Trophoblast cell (in vitro differentiated cells and primary cell): ENCODE measurements around the gene TCFL5.
A peak's percentile ranks its signal among the peaks of the same experiment; 100 is the strongest.

Experiments used
- DNase-seq, 2 donors: peaks; one replicate each; pipeline ENCODE4 v3.0.0-alpha.2; 2016
- H2AFZ ChIP-seq: 2 replicates; pipeline ENCODE4 v1.6.1; 2013; ENCODE audit warnings: low read length, moderate library complexity, mild to moderate bottlenecking; ENCODE audit not compliant: insufficient read depth, poor library complexity
- H2AK5ac ChIP-seq: 2 replicates; pipeline ENCODE4 v1.6.1; 2013; ENCODE audit warnings: mild to moderate bottlenecking, low read length
- H2BK120ac ChIP-seq: 2 replicates; pipeline ENCODE4 v1.6.1; 2013; ENCODE audit warnings: low read length, mild to moderate bottlenecking, moderate library complexity; ENCODE audit not compliant: insufficient read depth, poor library complexity
- H2BK12ac ChIP-seq: 2 replicates; pipeline ENCODE4 v1.6.1; 2013; ENCODE audit warnings: mild to moderate bottlenecking, low read length, moderate library complexity
- H2BK5ac ChIP-seq: 2 replicates; pipeline ENCODE4 v1.6.1; 2013; ENCODE audit warnings: low read length, low read depth, moderate library complexity, mild to moderate bottlenecking; ENCODE audit not compliant: poor library complexity
- H3K14ac ChIP-seq: 2 replicates; pipeline ENCODE4 v1.6.1; 2013; ENCODE audit warnings: mild to moderate bottlenecking, low read length
- H3K18ac ChIP-seq: 2 replicates; pipeline ENCODE4 v1.6.1; 2013; ENCODE audit warnings: mild to moderate bottlenecking, low read length
- H3K23ac ChIP-seq: 2 replicates; pipeline ENCODE4 v1.6.1; 2013; ENCODE audit warnings: low read length
- H3K27ac ChIP-seq: 2 replicates; pipeline ENCODE4 v1.5.1; 2013; ENCODE audit warnings: low read depth, mild to moderate bottlenecking, inconsistent platforms, low read length, moderate library complexity
- H3K27me3 ChIP-seq: 2 replicates; pipeline ENCODE4 v1.6.1; 2013; ENCODE audit warnings: inconsistent platforms, mild to moderate bottlenecking, low read length, moderate library complexity; ENCODE audit not compliant: insufficient read depth
- H3K36me3 ChIP-seq, 2 experiments: 1 replicate in 1 of 2; 2 replicates in 1 of 2; pipeline ENCODE4 v1.6.1; 2013; ENCODE audit warnings: low read length in 2 of 2, mild to moderate bottlenecking in 2 of 2, moderate library complexity in 1 of 2; ENCODE audit not compliant: insufficient read depth in 2 of 2, control insufficient read depth in 1 of 2
- H3K4ac ChIP-seq: 2 replicates; pipeline ENCODE4 v1.6.1; 2013; ENCODE audit warnings: low read depth, mild to moderate bottlenecking, low read length, moderate library complexity
- H3K4me1 ChIP-seq, 2 experiments: 1 replicate in 1 of 2; 2 replicates in 1 of 2; pipeline ENCODE4 v1.6.1; 2013; ENCODE audit warnings: low read length in 2 of 2, mild to moderate bottlenecking in 2 of 2, moderate library complexity in 1 of 2; ENCODE audit not compliant: insufficient read depth in 2 of 2, control insufficient read depth in 1 of 2
- H3K4me2 ChIP-seq: 2 replicates; pipeline ENCODE4 v1.6.1; 2013; ENCODE audit warnings: inconsistent platforms, mild to moderate bottlenecking, low read length, moderate library complexity
- H3K4me3 ChIP-seq: 2 replicates; pipeline ENCODE4 v1.5.1; 2013; ENCODE audit warnings: mild to moderate bottlenecking, low read depth, low read length, inconsistent platforms
- H3K79me1 ChIP-seq: one replicate; pipeline ENCODE4 v1.6.1; 2013; ENCODE audit warnings: low read length
- H3K79me2 ChIP-seq: 2 replicates; pipeline ENCODE4 v1.6.1; 2013; ENCODE audit warnings: low read length, mild to moderate bottlenecking; ENCODE audit not compliant: control insufficient read depth, insufficient read depth, poor library complexity
- H3K9ac ChIP-seq: 2 replicates; pipeline ENCODE4 v1.6.1; 2013; ENCODE audit warnings: mild to moderate bottlenecking, low read length
- H3K9me3 ChIP-seq: 2 replicates; pipeline ENCODE4 v1.6.1; 2013; ENCODE audit warnings: low read depth, mild to moderate bottlenecking, control low read depth, inconsistent platforms, low read length; ENCODE audit not compliant: insufficient read depth
- H4K12ac ChIP-seq: 2 replicates; pipeline ENCODE4 v1.6.1; 2013; ENCODE audit warnings: low read depth, mild to moderate bottlenecking, low read length, moderate library complexity
- H4K8ac ChIP-seq: 2 replicates; pipeline ENCODE4 v1.6.1; 2013; ENCODE audit warnings: low read depth, mild to moderate bottlenecking, low read length, moderate library complexity
- H4K91ac ChIP-seq: one replicate; pipeline ENCODE4 v1.6.1; 2013; ENCODE audit warnings: low read depth, mild to moderate bottlenecking, low read length, moderate library complexity
- WGBS: extraction: QIAGEN DNeasy Blood & Tissue Kit; methylation state at CpG from one replicate; pipeline ENCODE4 v1.1.7; 2013; ENCODE audit warnings: missing lambda C conversion rate; ENCODE audit not compliant: insufficient read length, insufficient coverage; ENCODE audit errors: extremely low coverage; 5-methylcytosine and 5-hydroxymethylcytosine counted together

The TCFL5 gene

GRCh38 chr20:62864207-62864606 lies 2.6 kb upstream of the TCFL5 start:
- Histone ChIP-seq H3K9ac (no peak overlapping the region), H3K23ac (no peak overlapping the region), H3K18ac (no peak overlapping the region), H2AFZ (no peak overlapping the region), H3K79me1 (peaks cover 4% of the 10 kb centered on the region), H2BK12ac (no peak overlapping the region), H2BK5ac (no peak overlapping the region), H3K4ac (no peak overlapping the region), H3K4me1 (peaks cover 5 to 11% of the 10 kb centered on the region in 2 experiments), H3K4me3 (no peak overlapping the region), H3K9me3 (no peaks in the 10 kb centered on the region), H4K8ac (no peak overlapping the region), H3K36me3 (no peaks in the 10 kb centered on the region), H3K27ac (no peak overlapping the region), H4K12ac (no peak overlapping the region), H3K27me3 (peaks cover 12% of the 10 kb centered on the region), H2BK120ac (no peak overlapping the region), H4K91ac (no peak overlapping the region), H3K14ac (no peak overlapping the region), H3K79me2 (peaks cover 3% of the 10 kb centered on the region), H2AK5ac (no peak overlapping the region), H3K4me2 (no peak overlapping the region)
- no CpG with 5 or more reads among the region's 7 CpGs for WGBS
- no peak for DNase-seq

GRCh38 chr20:62860924-62861691 lies 514 bp downstream of the TCFL5 start:
- peak overlapping the region; percentile 89 for H3K14ac ChIP-seq
- H4K8ac ChIP-seq = peak overlapping the region; percentile 87
- no peak overlapping the region for H3K4ac ChIP-seq
- peak overlapping the region; percentile 91 for H2AFZ ChIP-seq
- H3K27me3 ChIP-seq = peaks cover 12% of the 10 kb centered on the region
- H2AK5ac ChIP-seq = no peak overlapping the region
- no CpG with 5 or more reads among the region's 129 CpGs for WGBS
- H2BK5ac ChIP-seq = no peak overlapping the region
- H3K4me2 ChIP-seq = peak overlapping the region; percentile 52
- no peak overlapping the region for H3K27ac ChIP-seq
- peaks cover 1% of the 10 kb centered on the region for H3K9me3 ChIP-seq
- peak overlapping the region; percentile 83 for H3K4me3 ChIP-seq
- peak overlapping the region; percentile 50 for H2BK12ac ChIP-seq
- no peak overlapping the region for H3K23ac ChIP-seq
- no peak overlapping the region for H3K9ac ChIP-seq
- H3K79me1 ChIP-seq = peaks cover 4% of the 10 kb centered on the region
- H3K36me3 ChIP-seq = peaks cover 8 to 10% of the 10 kb centered on the region in 2 experiments
- peaks cover 5 to 11% of the 10 kb centered on the region in 2 experiments for H3K4me1 ChIP-seq
- peak overlapping the region; percentile 67 for H4K12ac ChIP-seq
- peak overlapping the region; percentile 96 for H3K18ac ChIP-seq
- peaks cover 3% of the 10 kb centered on the region for H3K79me2 ChIP-seq
- peak overlapping the region; percentile 61 for H4K91ac ChIP-seq
- H2BK120ac ChIP-seq = no peak overlapping the region
- DNase-seq = peak in 1 of 2 donors; percentile 37

GRCh38 chr20:62860391-62860923 lies 1.2 kb downstream of the TCFL5 start:
- no peak overlapping the region for H3K27ac ChIP-seq
- H3K18ac ChIP-seq = peak overlapping the region; percentile 29
- H3K4me3 ChIP-seq = peak overlapping the region; percentile 83
- peaks cover 8 to 10% of the 10 kb centered on the region in 2 experiments for H3K36me3 ChIP-seq
- H3K4ac ChIP-seq = no peak overlapping the region
- no peak overlapping the region for H4K12ac ChIP-seq
- H3K9ac ChIP-seq = no peak overlapping the region
- WGBS = no CpG with 5 or more reads among the region's 24 CpGs
- peaks cover 5 to 11% of the 10 kb centered on the region in 2 experiments for H3K4me1 ChIP-seq
- peaks cover 12% of the 10 kb centered on the region for H3K27me3 ChIP-seq
- peak overlapping the region; percentile 52 for H3K4me2 ChIP-seq
- peaks cover 4% of the 10 kb centered on the region for H3K79me1 ChIP-seq
- no peak overlapping the region for H2AK5ac ChIP-seq
- peaks cover 3% of the 10 kb centered on the region for H3K79me2 ChIP-seq
- H4K8ac ChIP-seq = no peak overlapping the region
- peaks cover 1% of the 10 kb centered on the region for H3K9me3 ChIP-seq
- no peak overlapping the region for H3K14ac ChIP-seq
- no peak overlapping the region for H2BK5ac ChIP-seq
- H2AFZ ChIP-seq = no peak overlapping the region
- DNase-seq = no peak
- H4K91ac ChIP-seq = no peak overlapping the region
- H3K23ac ChIP-seq = no peak overlapping the region
- no peak overlapping the region for H2BK120ac ChIP-seq
- no peak overlapping the region for H2BK12ac ChIP-seq

GRCh38 chr20:62859721-62860120 lies 1.9 kb downstream of the TCFL5 start:
- DNase-seq = no peak
- Histone ChIP-seq H3K4ac (no peak overlapping the region), H3K23ac (no peak overlapping the region), H3K27ac (no peak overlapping the region), H2BK5ac (no peak overlapping the region), H2BK12ac (no peak overlapping the region), H3K27me3 (peaks cover 12% of the 10 kb centered on the region), H3K4me2 (no peak overlapping the region), H3K4me1 (peaks cover 5 to 11% of the 10 kb centered on the region in 2 experiments), H2AK5ac (no peak overlapping the region), H3K4me3 (no peak overlapping the region), H2AFZ (no peak overlapping the region), H3K79me2 (peaks cover 3% of the 10 kb centered on the region), H4K8ac (no peak overlapping the region), H3K9ac (no peak overlapping the region), H4K91ac (no peak overlapping the region), H3K79me1 (peaks cover 4% of the 10 kb centered on the region), H3K14ac (no peak overlapping the region), H3K9me3 (peaks cover 1% of the 10 kb centered on the region), H3K18ac (no peak overlapping the region), H3K36me3 (peaks cover 8 to 10% of the 10 kb centered on the region in 2 experiments), H4K12ac (no peak overlapping the region), H2BK120ac (no peak overlapping the region)
- WGBS = no CpG with 5 or more reads among the region's 12 CpGs
